Astrocyte (in vitro differentiated cells and primary cell): ENCODE results near the gene SEC11C.

Experiments
- CTCF ChIP-seq: IDR thresholded peaks from 2 replicates; pipeline ENCODE4 v1.5.1; 2011; ENCODE audit warnings: low read depth, mild to moderate bottlenecking, inconsistent platforms, low read length, moderate library complexity; ENCODE audit not compliant: insufficient read depth
- EZH2 ChIP-seq: IDR thresholded peaks from 2 replicates; pipeline ENCODE4 v1.6.1; 2012; ENCODE audit warnings: mild to moderate bottlenecking, low read length, inconsistent platforms; ENCODE audit not compliant: insufficient read depth

DNA sequence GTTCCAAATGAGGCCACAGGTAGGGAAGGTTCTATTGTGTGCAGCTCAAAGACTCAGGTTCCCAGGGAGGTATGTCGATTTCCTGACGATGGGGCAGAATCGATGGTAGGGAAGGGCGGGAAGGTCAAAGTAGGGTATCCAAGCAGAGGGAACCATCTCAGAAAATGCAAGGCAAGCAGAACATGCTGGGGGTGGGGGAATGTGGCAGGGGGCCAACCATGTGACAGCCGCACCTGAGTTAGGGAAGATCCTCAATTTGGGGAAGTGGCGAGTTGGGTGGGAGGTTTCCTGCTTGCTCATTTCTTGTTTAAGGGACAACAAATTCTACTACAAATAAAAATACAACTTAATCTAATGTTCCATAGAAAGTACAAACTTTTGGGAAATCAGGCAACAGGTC is 58.5 kb downstream of the SEC11C start:
- TF ChIP-seq EZH2 (no peak), CTCF (no peak)
